ENCODE measurements around the gene PRKRIP1.
"Not testable (repeated sequence)": the region's sequence is repeated elsewhere in the genome, so short reads cannot be mapped to it uniquely, and the experiment has no call there.

The PRKRIP1 gene

DNA sequence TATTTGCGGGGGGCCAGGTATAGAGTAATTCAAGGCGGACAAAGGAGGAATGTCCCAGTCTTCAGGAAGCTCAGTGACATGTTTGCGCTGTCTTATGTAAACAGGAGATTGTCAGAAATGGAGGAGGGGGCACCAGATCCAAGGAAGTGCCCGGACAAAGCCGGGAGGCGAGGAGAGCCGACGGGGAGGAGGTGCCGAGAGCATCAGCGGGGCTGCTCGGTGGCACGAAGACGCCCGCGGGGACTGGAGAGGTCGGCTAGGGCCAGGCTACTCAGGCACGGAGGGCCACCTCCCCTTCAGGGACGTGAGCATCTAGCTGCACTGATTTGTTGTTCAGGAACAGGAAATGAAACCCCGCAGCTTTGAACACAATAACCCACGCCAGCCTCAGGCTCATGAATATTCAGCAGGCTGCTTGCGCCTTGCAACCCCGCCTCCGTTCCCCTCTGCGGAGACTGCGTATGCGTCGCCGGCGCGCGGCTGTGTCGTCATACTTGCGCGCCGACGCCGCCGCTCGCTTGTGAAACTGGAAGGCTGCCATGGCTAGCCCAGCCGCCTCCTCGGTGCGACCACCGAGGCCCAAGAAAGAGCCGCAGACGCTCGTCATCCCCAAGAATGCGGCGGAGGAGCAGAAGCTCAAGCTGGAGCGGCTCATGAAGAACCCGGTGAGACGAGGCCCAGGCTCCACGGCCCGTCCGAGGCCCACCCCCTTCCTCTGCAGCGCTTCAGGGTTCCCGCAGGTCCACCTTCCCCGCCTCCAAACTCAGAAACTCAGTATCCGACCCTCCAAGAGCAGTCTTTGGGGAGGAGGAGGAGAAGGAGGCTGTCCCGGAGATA is at the start of gene PRKRIP1:
PRKRIP1 (plus strand) TSS at position 491 of the 837 bp plus-strand sequence; CDS start at position 540, 49 bp downstream.
- TF ChIP-seq CTCF (IDR thresholded peaks at IDR 0.05; ENCODE audit: insufficient read depth, low read length, missing control alignments): no peak
- peak within 1 kb of the TSS; percentile 95 for H3K4me3 ChIP-seq (ENCODE audit: low read depth, low read length)
- ChIA-PET POLR2A (interaction anchor here (0.8 kb wide), 1 partner anchor 122 kb away, joined by 3 read pairs; no protein-coding TSS in a partner anchor), CTCF (interaction anchor here (1.4 to 14.3 kb wide), 4 partner anchors 9 to 854 kb away, joined by 5 to 228 read pairs (median 18); no protein-coding TSS in a partner anchor)
- DNase-seq (ENCODE audit: low read depth, low spot score): peak; percentile 41

DNA sequence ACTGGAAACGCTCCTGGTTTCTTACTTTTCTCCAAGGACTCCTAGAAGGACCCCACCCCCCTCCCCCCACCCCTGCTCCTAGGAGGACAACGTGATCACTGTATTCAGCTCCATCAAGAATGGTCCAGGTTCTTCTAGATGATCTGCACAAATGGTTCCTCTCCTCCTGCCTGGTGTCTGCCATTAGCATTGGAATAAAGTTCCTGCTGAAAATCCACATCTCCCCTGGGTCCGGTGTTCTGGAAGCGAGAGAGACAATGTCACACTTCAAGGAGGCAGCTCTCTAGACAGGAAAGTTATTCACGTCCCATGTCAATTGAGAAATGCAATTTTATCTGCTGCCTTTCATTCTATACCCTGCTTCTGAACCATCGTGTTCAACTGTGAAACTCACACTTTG is 49.2 kb upstream of the PRKRIP1 start:
- DNase-seq (ENCODE audit: low read depth, low spot score); POLR2A ChIA-PET; CTCF ChIA-PET; H3K4me3 ChIP-seq (ENCODE audit: low read depth, low read length): not testable (repeated sequence)

DNA sequence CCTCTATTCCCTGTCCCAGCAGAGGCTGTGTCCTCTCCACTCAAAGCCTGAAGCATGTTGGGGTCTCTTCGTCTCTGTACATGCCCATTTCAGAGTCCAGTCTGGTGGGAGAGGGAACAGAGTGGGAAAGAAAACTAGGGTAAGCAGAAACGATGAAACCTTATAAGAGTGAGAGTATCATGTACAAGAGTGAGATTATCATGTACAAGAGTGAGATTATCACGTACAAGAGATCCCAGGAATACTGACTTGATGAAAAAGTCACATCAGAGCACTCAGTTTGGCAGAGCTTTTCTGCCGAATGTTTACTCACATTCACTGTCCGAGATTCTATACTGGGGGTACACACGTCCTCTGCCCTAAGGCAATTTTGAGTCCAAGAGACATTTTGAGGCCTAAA is 39.8 kb upstream of the PRKRIP1 start, which contains the start of gene SPDYE6:
SPDYE6 (minus strand) TSS at position 101 of the 400 bp plus-strand sequence. CDS start 421 bp downstream, outside the sequence.
- DNase-seq (ENCODE audit: low read depth, low spot score); CTCF ChIA-PET; POLR2A ChIA-PET; H3K4me3 ChIP-seq (ENCODE audit: low read depth, low read length): not testable (repeated sequence)

GRCh38 chr7:102363549-102364393 is 32.4 kb upstream of the PRKRIP1 start:
- CTCF ChIA-PET, POLR2A ChIA-PET: not testable (repeated sequence)
- peak overlapping the region; percentile 66 for H3K4me3 ChIP-seq (ENCODE audit: low read depth, low read length)
- TF ChIP-seq CTCF (IDR thresholded peaks at IDR 0.05; ENCODE audit: insufficient read depth, low read length, missing control alignments): peak; percentile 31
- peak; percentile 94 for DNase-seq (ENCODE audit: low read depth, low spot score)

GRCh38 chr7:102364394-102364886 is 31.7 kb upstream of the PRKRIP1 start:
- POLR2A ChIA-PET; DNase-seq (ENCODE audit: low read depth, low spot score); CTCF ChIA-PET: not testable (repeated sequence)
- H3K4me3 ChIP-seq (ENCODE audit: low read depth, low read length): peak overlapping the region; percentile 66

GRCh38 chr7:102365390-102365789 is 30.8 kb upstream of the PRKRIP1 start:
- CTCF ChIA-PET; H3K4me3 ChIP-seq (ENCODE audit: low read depth, low read length); POLR2A ChIA-PET; DNase-seq (ENCODE audit: low read depth, low spot score): not testable (repeated sequence)

- H3K4me3 ChIP-seq (ENCODE audit: low read depth, low read length); POLR2A ChIA-PET; DNase-seq (ENCODE audit: low read depth, low spot score); CTCF ChIA-PET: not testable (repeated sequence)
Observed at GRCh38 chr7:102370038-102370437, 26.1 kb upstream of the PRKRIP1 start.

DNA sequence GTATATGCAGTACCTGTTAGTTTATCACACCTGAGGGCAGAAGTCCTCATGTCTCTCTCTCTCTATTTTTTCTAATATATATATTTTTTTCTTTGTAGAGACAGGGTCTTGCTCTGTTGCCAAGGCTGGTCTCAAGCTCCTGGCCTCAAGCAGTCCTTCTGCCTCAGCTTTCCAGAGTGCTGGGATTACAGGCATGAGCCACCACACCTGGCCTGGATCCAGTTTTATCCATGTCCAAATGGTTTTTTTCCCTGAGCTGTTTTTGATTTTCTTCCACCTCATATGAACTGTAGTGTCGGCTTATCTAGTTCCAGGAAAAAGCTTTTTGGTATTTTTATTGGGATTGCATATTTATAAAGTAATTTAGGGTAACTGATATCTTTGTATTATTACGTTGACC is 23.4 kb upstream of the PRKRIP1 start:
- POLR2A ChIA-PET; DNase-seq (ENCODE audit: low read depth, low spot score); H3K4me3 ChIP-seq (ENCODE audit: low read depth, low read length); CTCF ChIA-PET: not testable (repeated sequence)

DNA sequence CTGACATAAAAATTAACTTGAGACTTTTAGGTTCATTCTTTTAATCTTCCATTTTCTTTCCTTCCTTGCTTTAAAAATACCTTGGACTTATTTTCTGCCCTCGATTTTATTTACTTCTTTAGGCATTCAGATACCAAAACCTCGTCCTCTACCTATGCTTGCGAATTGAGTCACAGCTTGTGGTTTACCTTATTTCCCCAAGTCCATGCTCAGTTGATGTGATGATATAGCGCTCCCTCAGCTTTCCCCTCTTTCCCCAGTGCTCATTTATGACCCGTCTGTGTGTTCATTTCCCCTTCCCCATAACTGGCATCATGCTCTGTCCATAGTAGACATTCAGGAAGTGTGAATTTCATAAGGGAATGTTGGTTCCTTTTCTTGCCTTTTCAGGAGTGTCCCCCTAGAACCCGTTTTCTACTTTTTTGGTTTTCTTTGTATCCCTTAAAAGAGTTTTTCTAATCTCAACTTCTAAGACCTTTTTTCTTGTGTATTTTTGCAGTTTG is 19.1 kb upstream of the PRKRIP1 start:
- ChIA-PET CTCF (no interaction called here), POLR2A (no interaction called here)
- DNase-seq (ENCODE audit: low read depth, low spot score): no peak
- no peak overlapping the region for H3K4me3 ChIP-seq (ENCODE audit: low read depth, low read length)
- no peak for TF ChIP-seq CTCF (IDR thresholded peaks at IDR 0.05; ENCODE audit: insufficient read depth, low read length, missing control alignments)

- POLR2A ChIA-PET; H3K4me3 ChIP-seq (ENCODE audit: low read depth, low read length); CTCF ChIA-PET; DNase-seq (ENCODE audit: low read depth, low spot score): not testable (repeated sequence)
Observed at GRCh38 chr7:102380837-102381236, 15.3 kb upstream of the PRKRIP1 start.

GRCh38 chr7:102381696-102382425 is 14.3 kb upstream of the PRKRIP1 start:
- CTCF ChIA-PET; H3K4me3 ChIP-seq (ENCODE audit: low read depth, low read length); POLR2A ChIA-PET; DNase-seq (ENCODE audit: low read depth, low spot score): not testable (repeated sequence)

All from AG04449 (cell line).